ENCODE results near the gene JAGN1.
"Not testable (repeated sequence)": the region's sequence is repeated elsewhere in the genome, so short reads cannot be mapped to it uniquely, and the experiment has no call there.

JAGN1 gene

GRCh38 chr3:9861201-9861600 is 29.2 kb upstream of the JAGN1 start:
- Mint-ChIP-seq H3K36me3 (ENCODE audit: low read depth) (no peaks in the 10 kb centered on the region), H3K27me3 (peaks cover 8% of the 10 kb centered on the region), H3K4me1 (ENCODE audit: low read depth) (peaks cover 29% of the 10 kb centered on the region), H3K27ac (no peak overlapping the region), H3K9me3 (no peaks in the 10 kb centered on the region), H3K4me3 (no peak overlapping the region)
- intact Hi-C loops (cut with micrococcal nuclease), result no loop called here

DNA sequence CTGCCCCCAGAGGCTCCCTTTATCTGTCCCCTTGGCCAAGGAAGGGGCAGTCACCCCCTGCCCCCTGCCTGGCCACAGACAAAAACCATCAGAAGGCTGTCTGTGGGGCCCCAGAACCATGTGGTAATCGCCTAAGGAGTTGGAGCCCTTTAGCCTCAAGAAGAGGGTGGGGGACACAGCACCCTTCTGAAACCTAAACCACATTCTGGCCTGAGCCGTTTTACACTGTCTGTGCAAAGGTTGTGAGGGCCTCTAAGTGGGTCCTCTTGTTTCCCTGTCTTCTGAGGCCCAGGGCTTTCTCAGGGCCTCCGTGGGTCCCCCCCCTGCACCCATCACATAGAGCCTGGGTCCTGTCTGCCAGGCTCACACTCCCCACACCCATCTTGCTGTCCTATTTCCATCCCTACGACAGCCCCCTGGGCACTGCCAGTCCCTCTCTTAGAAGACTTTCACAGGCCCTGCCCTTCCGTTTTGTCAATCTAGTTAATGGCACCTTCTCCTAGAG is 28.7 kb upstream of the JAGN1 start:
- intact Hi-C loops (cut with micrococcal nuclease), result no loop called here
- H3K4me1 Mint-ChIP-seq (ENCODE audit: low read depth), result peaks cover 29% of the 10 kb centered on the region
- no peak overlapping the region for H3K4me3 Mint-ChIP-seq
- H3K9me3 Mint-ChIP-seq, result no peaks in the 10 kb centered on the region
- H3K27ac Mint-ChIP-seq, result no peak overlapping the region
- peaks cover 8% of the 10 kb centered on the region for H3K27me3 Mint-ChIP-seq
- H3K36me3 Mint-ChIP-seq (ENCODE audit: low read depth), result no peaks in the 10 kb centered on the region

GRCh38 chr3:9862391-9863057 is 27.9 kb upstream of the JAGN1 start:
- intact Hi-C loops (cut with micrococcal nuclease), result no loop called here
- Mint-ChIP-seq H3K9me3 (no peaks in the 10 kb centered on the region), H3K4me1 (ENCODE audit: low read depth) (peaks cover 29% of the 10 kb centered on the region), H3K27me3 (peaks cover 8% of the 10 kb centered on the region), H3K4me3 (peak overlapping the region; percentile 67), H3K27ac (no peak overlapping the region), H3K36me3 (ENCODE audit: low read depth) (no peaks in the 10 kb centered on the region)

GRCh38 chr3:9863058-9863772 is 27.2 kb upstream of the JAGN1 start:
- Mint-ChIP-seq H3K4me3 (peak overlapping the region; percentile 67), H3K27me3 (peaks cover 8% of the 10 kb centered on the region), H3K4me1 (ENCODE audit: low read depth) (peaks cover 29% of the 10 kb centered on the region), H3K9me3 (no peaks in the 10 kb centered on the region), H3K27ac (no peak overlapping the region), H3K36me3 (ENCODE audit: low read depth) (no peaks in the 10 kb centered on the region)
- intact Hi-C loops (cut with micrococcal nuclease), result no loop called here

DNA sequence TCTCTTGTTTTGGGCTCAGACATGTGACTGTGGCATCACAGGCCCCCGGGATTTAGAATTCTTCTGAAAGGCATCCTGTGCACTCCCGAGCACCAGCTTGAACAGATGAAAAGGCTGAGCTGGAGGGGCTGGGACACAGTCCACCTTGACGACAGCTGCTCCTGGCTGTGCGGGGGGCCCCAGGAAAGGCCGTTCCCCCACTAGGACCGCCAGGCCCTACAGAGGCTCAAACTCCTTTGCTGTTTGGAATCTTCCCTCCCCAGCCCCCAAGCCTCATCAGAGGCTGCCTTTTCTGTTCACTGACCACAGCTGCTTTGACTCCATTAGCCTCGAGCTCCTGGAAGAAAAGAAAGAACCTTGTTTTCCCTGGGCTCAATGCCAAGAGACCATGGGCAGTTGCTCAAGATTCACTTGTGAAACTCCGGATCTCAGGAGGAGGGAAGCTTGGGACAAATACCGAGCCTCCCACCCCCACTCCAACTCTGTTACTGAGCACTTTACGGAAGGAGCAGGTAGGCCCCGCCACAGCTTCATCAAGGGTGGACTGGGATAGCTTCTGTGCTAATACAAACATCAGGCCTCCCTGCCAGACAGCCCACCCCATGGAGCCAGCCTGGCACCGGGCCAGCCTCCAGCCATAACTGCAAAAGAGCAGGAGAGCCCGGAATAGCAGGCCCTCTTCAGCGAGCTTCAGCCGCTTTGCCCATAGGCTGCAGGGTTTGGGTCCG is 26.0 kb upstream of the JAGN1 start:
- no peaks in the 10 kb centered on the region for H3K9me3 Mint-ChIP-seq
- H3K4me3 Mint-ChIP-seq, result no peak overlapping the region
- intact Hi-C loops (cut with micrococcal nuclease), result no loop called here
- no peaks in the 10 kb centered on the region for H3K36me3 Mint-ChIP-seq (ENCODE audit: low read depth)
- H3K27me3 Mint-ChIP-seq, result peaks cover 8% of the 10 kb centered on the region
- H3K27ac Mint-ChIP-seq, result no peak overlapping the region
- H3K4me1 Mint-ChIP-seq (ENCODE audit: low read depth), result peaks cover 24% of the 10 kb centered on the region

GRCh38 chr3:9865125-9865637 is 25.2 kb upstream of the JAGN1 start:
- H3K9me3 Mint-ChIP-seq; H3K4me3 Mint-ChIP-seq; H3K36me3 Mint-ChIP-seq (ENCODE audit: low read depth); H3K27ac Mint-ChIP-seq; intact Hi-C loops (cut with micrococcal nuclease); H3K27me3 Mint-ChIP-seq: not testable (repeated sequence)
- peaks cover 24% of the 10 kb centered on the region for H3K4me1 Mint-ChIP-seq (ENCODE audit: low read depth)

DNA sequence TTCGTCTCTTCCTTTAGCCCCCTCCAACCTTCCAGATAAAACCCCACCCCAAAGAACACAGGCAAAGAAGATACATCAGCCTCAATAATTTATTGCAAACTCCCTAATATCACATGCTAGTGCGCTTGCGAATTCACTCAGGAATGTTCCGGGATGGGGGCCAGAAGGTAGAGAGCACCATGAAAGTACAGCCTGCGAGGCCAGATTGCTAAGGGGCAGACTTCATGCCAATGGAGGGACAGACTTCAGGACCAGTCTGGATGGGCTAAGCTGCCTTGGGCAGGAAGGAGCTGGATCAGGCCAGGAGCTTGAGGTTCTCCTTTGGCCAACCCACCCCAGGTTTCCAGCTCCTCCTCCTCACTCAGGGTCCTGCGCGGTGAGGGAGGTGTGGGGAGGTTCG is 23.8 kb upstream of the JAGN1 start:
- intact Hi-C loops (cut with micrococcal nuclease), result no loop called here
- Mint-ChIP-seq H3K27me3 (peaks cover 8% of the 10 kb centered on the region), H3K27ac (no peak overlapping the region), H3K4me3 (no peak overlapping the region), H3K4me1 (ENCODE audit: low read depth) (peaks cover 24% of the 10 kb centered on the region), H3K9me3 (no peaks in the 10 kb centered on the region), H3K36me3 (ENCODE audit: low read depth) (no peaks in the 10 kb centered on the region)

- Mint-ChIP-seq H3K4me3 (no peak overlapping the region), H3K36me3 (ENCODE audit: low read depth) (no peaks in the 10 kb centered on the region), H3K27me3 (peaks cover 4% of the 10 kb centered on the region), H3K9me3 (no peaks in the 10 kb centered on the region), H3K4me1 (ENCODE audit: low read depth) (peaks cover 24% of the 10 kb centered on the region), H3K27ac (no peak overlapping the region)
- intact Hi-C loops (cut with micrococcal nuclease), result no loop called here
Observed at GRCh38 chr3:9867106-9867505, 23.3 kb upstream of the JAGN1 start.

GRCh38 chr3:9869955-9870354 is 20.5 kb upstream of the JAGN1 start:
- no peaks in the 10 kb centered on the region for H3K27me3 Mint-ChIP-seq
- intact Hi-C loops (cut with micrococcal nuclease), result no loop called here
- no peaks in the 10 kb centered on the region for H3K9me3 Mint-ChIP-seq
- H3K4me3 Mint-ChIP-seq, result no peak overlapping the region
- H3K4me1 Mint-ChIP-seq (ENCODE audit: low read depth), result no peaks in the 10 kb centered on the region
- H3K27ac Mint-ChIP-seq, result no peak overlapping the region
- no peaks in the 10 kb centered on the region for H3K36me3 Mint-ChIP-seq (ENCODE audit: low read depth)

DNA sequence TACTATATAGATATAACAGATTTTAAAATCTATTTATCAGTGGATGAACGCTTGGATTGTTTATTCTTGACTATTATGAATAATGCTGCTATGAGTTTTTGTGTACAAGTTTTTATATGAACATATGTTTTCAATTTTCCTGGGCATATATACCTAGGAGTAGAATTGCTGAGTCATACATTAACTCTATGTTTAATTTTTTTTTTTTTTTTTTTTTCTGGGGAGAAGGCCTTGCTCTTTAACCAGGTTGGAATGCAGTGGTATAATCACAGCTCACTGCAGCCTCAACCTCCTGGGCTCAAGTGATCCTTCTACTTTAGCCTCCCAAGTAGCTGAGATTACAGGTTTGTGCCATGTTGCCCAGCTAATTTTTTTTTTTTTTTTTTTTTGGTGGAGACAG is 19.4 kb upstream of the JAGN1 start:
- Mint-ChIP-seq H3K36me3 (ENCODE audit: low read depth) (no peaks in the 10 kb centered on the region), H3K27me3 (no peaks in the 10 kb centered on the region), H3K4me1 (ENCODE audit: low read depth) (no peaks in the 10 kb centered on the region), H3K9me3 (no peaks in the 10 kb centered on the region), H3K27ac (no peak overlapping the region), H3K4me3 (no peak overlapping the region)
- intact Hi-C loops (cut with micrococcal nuclease), result no loop called here

DNA sequence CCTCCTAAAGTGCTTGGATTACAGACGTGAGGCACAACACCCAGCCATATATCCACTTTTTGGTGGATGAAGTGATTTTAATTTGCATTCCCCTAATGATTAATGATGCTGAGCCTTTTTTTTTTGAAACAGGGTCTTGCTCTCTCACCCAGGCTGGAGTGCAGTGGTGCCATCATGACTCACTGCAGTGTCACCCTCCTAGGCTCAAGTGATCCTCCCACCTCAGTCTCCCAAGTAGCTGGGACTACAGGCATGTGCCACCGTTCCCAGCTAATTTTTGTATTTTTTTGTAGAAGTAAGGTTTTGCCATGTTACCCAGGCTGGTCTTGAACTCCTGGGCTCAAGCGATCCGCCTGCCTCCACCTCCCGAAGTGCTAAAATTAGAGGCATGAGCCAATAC is 18.3 kb upstream of the JAGN1 start:
- H3K4me3 Mint-ChIP-seq; H3K36me3 Mint-ChIP-seq (ENCODE audit: low read depth); H3K27me3 Mint-ChIP-seq; H3K9me3 Mint-ChIP-seq; H3K27ac Mint-ChIP-seq; H3K4me1 Mint-ChIP-seq (ENCODE audit: low read depth); intact Hi-C loops (cut with micrococcal nuclease): not testable (repeated sequence)

- Mint-ChIP-seq H3K36me3 (ENCODE audit: low read depth) (no peaks in the 10 kb centered on the region), H3K9me3 (no peaks in the 10 kb centered on the region)
- intact Hi-C loops (cut with micrococcal nuclease), result no loop called here
Observed at GRCh38 chr3:9875448-9875847, 15.0 kb upstream of the JAGN1 start.

GRCh38 chr3:9876255-9876654 is 14.2 kb upstream of the JAGN1 start:
- H3K27ac Mint-ChIP-seq; H3K4me1 Mint-ChIP-seq (ENCODE audit: low read depth); H3K9me3 Mint-ChIP-seq; intact Hi-C loops (cut with micrococcal nuclease); H3K36me3 Mint-ChIP-seq (ENCODE audit: low read depth); H3K27me3 Mint-ChIP-seq; H3K4me3 Mint-ChIP-seq: not testable (repeated sequence)

More at GRCh38 chr3:9875448-9875847, 15.0 kb upstream of the JAGN1 start:
- no peaks in the 10 kb centered on the region for H3K27me3 Mint-ChIP-seq
- H3K4me1 Mint-ChIP-seq (ENCODE audit: low read depth), result no peaks in the 10 kb centered on the region
- H3K4me3 Mint-ChIP-seq, result no peak overlapping the region
- no peak overlapping the region for H3K27ac Mint-ChIP-seq

DNA sequence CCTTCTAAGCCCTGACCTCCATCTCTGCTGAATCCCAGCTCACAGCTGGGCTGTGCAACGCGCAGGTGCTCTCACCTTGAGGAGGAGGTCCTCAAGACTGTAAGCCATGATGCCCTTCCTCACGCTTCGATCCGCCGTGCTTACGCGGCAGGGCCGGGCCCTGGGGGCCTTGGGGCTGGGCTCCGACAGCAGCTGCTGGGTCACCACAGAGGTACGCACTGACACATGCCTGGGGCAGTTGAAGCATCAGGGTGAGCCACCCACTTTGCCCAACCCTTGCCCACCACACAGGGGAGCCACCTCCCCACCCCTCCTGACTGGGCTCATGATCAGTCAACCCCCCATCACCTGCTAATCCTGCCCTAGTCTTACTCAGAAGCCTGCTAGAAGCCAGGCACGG is 13.4 kb upstream of the JAGN1 start:
- Mint-ChIP-seq H3K27ac (no peak overlapping the region), H3K36me3 (ENCODE audit: low read depth) (no peaks in the 10 kb centered on the region), H3K9me3 (no peaks in the 10 kb centered on the region), H3K4me1 (ENCODE audit: low read depth) (no peaks in the 10 kb centered on the region), H3K27me3 (no peaks in the 10 kb centered on the region), H3K4me3 (no peak overlapping the region)
- intact Hi-C loops (cut with micrococcal nuclease), result no loop called here

Data from dendritic cell treated with granulocyte-macrophage colony-stimulating factor and Interleukin-4, amounts not matched to agents 40 ng/mL and 50 ng/mL, for 4 days (primary cell).